ENCODE results near the gene PMEL.

GRCh38 chr12:55969356-55969755 lies 3.5 kb upstream of the PMEL start:
- TF ChIP-seq CTCF (IDR thresholded peaks at IDR 0.05): no peak
- TF ChIP-seq POLR2A (IDR thresholded peaks at IDR 0.05): no peak
